B cell (primary cell): ENCODE results near the gene ANP32A. TPM values are rescaled to one million over a fixed set of nuclear protein-coding genes. Genes with fewer than 3 reads are reported as not detected.

Experiments used
- ATAC-seq: fragments of 200-7000 bp; cut with Tn5 transposase; one replicate; pipeline ENCODE4 v1.10.0; 2021; ENCODE audit warnings: low read depth, mild to moderate bottlenecking, moderate number of reproducible peaks, moderate library complexity
- CTCF ChIA-PET: fragments of 350-600 bp; sonication (Branson Sonifier 250); formaldehyde crosslinking; loops from one replicate; lab custom pipeline; 2021; ENCODE audit warnings: antibody characterized with exemption, inconsistent platforms; lab: Charles Lee
- POLR2A ChIA-PET: fragments of 350-600 bp; sonication (Branson Sonifier 250); formaldehyde crosslinking; loops from one replicate; lab custom pipeline; 2021; ENCODE audit warnings: antibody characterized with exemption; lab: Charles Lee
- DNase-seq: peaks from one replicate; pipeline ENCODE4 v3.0.0; 2013
- H2AFZ ChIP-seq: 2 replicates; pipeline ENCODE4 v1.6.1; 2012; ENCODE audit warnings: mild to moderate bottlenecking, low read depth, low read length; ENCODE audit not compliant: insufficient read depth, poor library complexity, severe bottlenecking
- H3K27ac ChIP-seq, 2 donors: 1 replicate in 1 of 2; 2 replicates in 1 of 2; pipeline ENCODE4 v1.5.1; 2012 to 2013; ENCODE audit warnings: low read length in 2 of 2, mild to moderate bottlenecking in 2 of 2, moderate library complexity in 1 of 2
- H3K27me3 ChIP-seq, 4 experiments: fragments of 200-600 bp in 1 of 4; sonication (generic) in 1 of 4; replicated peaks in 1 of 4; 1 replicate in 2 of 4; 2 replicates in 2 of 4; pipeline versions ENCODE4 v1.6.1 to v1.7.0; 2013 to 2016; ENCODE audit warnings: low read length in 3 of 4, mild to moderate bottlenecking in 2 of 4, mixed read lengths in 1 of 4, moderate library complexity in 1 of 4; ENCODE audit not compliant: insufficient read depth in 4 of 4, control insufficient read depth in 3 of 4; ENCODE audit errors: control extremely low read depth in 1 of 4
- H3K36me3 ChIP-seq, 2 experiments: replicated peaks in 1 of 2; 1 replicate in 1 of 2; 2 replicates in 1 of 2; pipeline versions ENCODE4 v1.6.1 to v1.7.1; 2013; ENCODE audit warnings: low read length in 1 of 2; ENCODE audit not compliant: insufficient read depth in 2 of 2, control insufficient read depth in 1 of 2; ENCODE audit errors: control extremely low read depth in 1 of 2, extremely low read depth in 1 of 2
- H3K4me1 ChIP-seq, 2 donors: fragments of 200-600 bp in 1 of 2; sonication (generic) in 1 of 2; 1 replicate in 1 of 2; 2 replicates in 1 of 2; pipeline versions ENCODE4 v1.5.1 to v1.6.1; 2013 to 2017; ENCODE audit warnings: low read length in 2 of 2; ENCODE audit not compliant: control insufficient read depth in 2 of 2, insufficient read depth in 2 of 2
- H3K4me2 ChIP-seq: replicated peaks from 2 replicates; pipeline ENCODE3; 2012; ENCODE audit warnings: mild to moderate bottlenecking, low read depth, low read length; ENCODE audit not compliant: poor library complexity, severe bottlenecking
- H3K4me3 ChIP-seq, 5 experiments: fragments of 200-600 bp in 1 of 5; sonication (generic) in 1 of 5; 1 replicate in 3 of 5; 2 replicates in 2 of 5; pipeline versions ENCODE4 v1.5.1 to v1.7.0; 2011 to 2016; ENCODE audit warnings: low read length in 4 of 5, mild to moderate bottlenecking in 4 of 5, low read depth in 2 of 5, control low read depth in 1 of 5, moderate library complexity in 1 of 5; ENCODE audit not compliant: insufficient read depth in 1 of 5; ENCODE audit errors: control extremely low read depth in 1 of 5, extremely low read depth in 1 of 5
- H3K79me2 ChIP-seq: fragments of 200-600 bp; sonication (generic); one replicate; pipeline ENCODE4 v1.6.0; 2016; ENCODE audit warnings: low read length; ENCODE audit not compliant: control insufficient read depth, insufficient read depth
- H3K9ac ChIP-seq: fragments of 200-600 bp; sonication (generic); 2 replicates; pipeline ENCODE4 v1.6.1; 2017; ENCODE audit warnings: mild to moderate bottlenecking, low read length, moderate library complexity
- H3K9me3 ChIP-seq, 3 donors: one replicate each; pipeline versions ENCODE4 v1.6.1 to v1.7.1; 2013; ENCODE audit warnings: low read length in 2 of 3; ENCODE audit not compliant: control insufficient read depth in 2 of 3, insufficient read depth in 1 of 3; ENCODE audit errors: control extremely low read depth in 1 of 3
- H4K20me1 ChIP-seq: 2 replicates; pipeline ENCODE4 v1.6.0; 2012; ENCODE audit warnings: mild to moderate bottlenecking, low read length; ENCODE audit not compliant: insufficient read depth, control insufficient read depth, poor library complexity, severe bottlenecking
- H3K27ac Mint-ChIP-seq: one replicate; pipeline ENCODE4 v1.8.0; 2021; ENCODE audit warnings: mixed read lengths
- H3K27me3 Mint-ChIP-seq: one replicate; pipeline ENCODE4 v1.8.0; 2021; ENCODE audit warnings: mixed read lengths
- H3K4me1 Mint-ChIP-seq: one replicate; pipeline ENCODE4 v1.8.0; 2021; ENCODE audit warnings: mixed read lengths
- H3K4me3 Mint-ChIP-seq: one replicate; pipeline ENCODE4 v1.8.0; 2021; ENCODE audit warnings: mixed read lengths
- H3K9me3 Mint-ChIP-seq: one replicate; pipeline ENCODE4 v1.8.0; 2022; ENCODE audit warnings: mixed read lengths; ENCODE audit not compliant: insufficient read depth
- CTCF ChIP-seq: fragments of 200-600 bp; IDR thresholded peaks from one replicate; pipeline ENCODE4 v1.8.0; 2022; ENCODE audit warnings: antibody characterized with exemption, mild to moderate bottlenecking
- EZH2 ChIP-seq: IDR thresholded peaks from 2 replicates; pipeline ENCODE4 v1.6.1; 2012; ENCODE audit warnings: borderline replicate concordance, low read depth, mild to moderate bottlenecking, moderate library complexity, low read length; ENCODE audit not compliant: insufficient read depth, poor library complexity, severe bottlenecking
- WGBS: methylation state at CpG from one replicate; pipeline ENCODE4 v1.1.5; 2013; ENCODE audit warnings: missing lambda C conversion rate; ENCODE audit not compliant: insufficient coverage; 5-methylcytosine and 5-hydroxymethylcytosine counted together
- intact Hi-C: fragments of 100-400 bp; cut with micrococcal nuclease; formaldehyde crosslinking; loops from one replicate; pipeline ENCODE4 v1.10.0; 2022
- polyA plus RNA-seq: library from polyadenylated mRNA; depleted of rRNA; stranded (reverse); fragments of >200 nt; gene quantifications from 2 replicates; pipeline ENCODE4 v1.2.3, GENCODE V29; 2012
- total RNA-seq, 2 donors: library from RNA; stranded (reverse); fragments of 120-200 nt in 1 of 2; gene quantifications; 1 replicate in 1 of 2; 2 replicates in 1 of 2; pipeline versions ENCODE4 v1.2.3 to v1.2.4, GENCODE V29; 2013 to 2022

Gene ANP32A
- total and polyA plus RNA-seq, 2 donors (not counting 1 experiment from before 2014, with no cell fraction given), result 26.4 to 163 TPM

DNA sequence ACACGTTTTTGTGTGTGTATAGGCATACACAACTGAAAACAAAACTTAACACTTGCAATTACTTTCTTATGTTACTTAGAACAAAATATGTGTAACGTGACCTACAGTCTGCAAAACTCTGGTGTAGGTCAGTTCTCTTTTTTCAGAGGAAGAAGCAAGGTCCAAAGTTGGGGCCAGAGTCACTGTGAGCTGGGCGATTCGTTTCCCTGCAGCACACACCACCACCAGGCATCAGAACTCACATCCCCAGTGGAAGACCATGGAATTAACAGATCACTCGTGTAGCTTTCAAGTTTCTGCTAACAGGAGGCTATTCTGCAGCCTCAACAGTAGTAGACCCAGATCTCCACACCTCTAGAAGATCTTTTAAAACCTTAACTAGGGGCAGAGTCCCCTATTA is 25.8 kb downstream of the ANP32A start:
- H3K4me1 ChIP-seq, result peaks cover 73 to 88% of the 10 kb centered on the region in 2 donors
- H3K4me3 ChIP-seq, result peak overlapping the region in 2 of 5 experiments; percentile 17 to 28
- no peaks in the 10 kb centered on the region for H3K27me3 ChIP-seq
- TF ChIP-seq EZH2, result no peak
- TF ChIP-seq CTCF, result no peak
- Mint-ChIP-seq H3K4me1 (peaks cover 93% of the 10 kb centered on the region), H3K27ac (peak overlapping the region; percentile 80), H3K27me3 (no peaks in the 10 kb centered on the region), H3K4me3 (peak overlapping the region; percentile 73), H3K9me3 (no peaks in the 10 kb centered on the region)
- 7% methylated on average over 3 of the region's 5 CpGs for WGBS
- H3K4me2 ChIP-seq, result peak overlapping the region; percentile 71
- ATAC-seq, result peak; percentile 3
- intact Hi-C loops, result loop anchor here (1.0 kb wide), 1 partner anchor 22 kb away; no protein-coding TSS in a partner anchor
- peak; percentile 26 for DNase-seq
- H3K79me2 ChIP-seq, result peaks cover 99% of the 10 kb centered on the region
- peaks cover 93% of the 10 kb centered on the region for H4K20me1 ChIP-seq
- H3K36me3 ChIP-seq, result peaks cover 0 to 10% of the 10 kb centered on the region in 2 experiments
- no peaks in the 10 kb centered on the region for H3K9me3 ChIP-seq
- H3K27ac ChIP-seq, result peak overlapping the region; percentile 58 to 74
- POLR2A ChIA-PET, result interaction anchor here (1.5 to 1.6 kb wide), 2 partner anchors 21 to 24 kb away, joined by 14 to 15 read pairs; no protein-coding TSS in a partner anchor
- H2AFZ ChIP-seq, result no peak overlapping the region
- CTCF ChIA-PET, result interaction anchor here (1.0 to 4.0 kb wide), 7 partner anchors 12 to 249 kb away, joined by 3 to 34 read pairs (median 6); no protein-coding TSS in a partner anchor
- peak overlapping the region; percentile 33 for H3K9ac ChIP-seq

- peak overlapping the region; percentile 71 for H3K4me2 ChIP-seq
- Mint-ChIP-seq H3K9me3 (no peaks in the 10 kb centered on the region), H3K4me3 (peak overlapping the region; percentile 73), H3K27me3 (no peaks in the 10 kb centered on the region), H3K27ac (peak overlapping the region; percentile 80), H3K4me1 (peaks cover 93% of the 10 kb centered on the region)
- intact Hi-C loops, result no loop called here
- H2AFZ ChIP-seq, result no peak overlapping the region
- no peaks in the 10 kb centered on the region for H3K9me3 ChIP-seq
- DNase-seq (no peak), ATAC-seq (no peak)
- ChIA-PET CTCF (interaction anchor here (0.9 to 4.0 kb wide), 6 partner anchors 12 to 119 kb away, joined by 3 to 34 read pairs (median 9); no protein-coding TSS in a partner anchor), POLR2A (interaction anchor here (0.7 to 1.6 kb wide), 2 partner anchors 24 to 82 kb away, joined by 3 to 14 read pairs; no protein-coding TSS in a partner anchor)
- WGBS, result 58% methylated on average over 2 of the region's 4 CpGs
- peaks cover 93% of the 10 kb centered on the region for H4K20me1 ChIP-seq
- TF ChIP-seq EZH2, result no peak
- no peak for TF ChIP-seq CTCF
- peaks cover 99% of the 10 kb centered on the region for H3K79me2 ChIP-seq
- peaks cover 78 to 93% of the 10 kb centered on the region in 2 donors for H3K4me1 ChIP-seq
- no peaks in the 10 kb centered on the region for H3K27me3 ChIP-seq
- no peak overlapping the region for H3K9ac ChIP-seq
- H3K36me3 ChIP-seq, result peaks cover 0 to 9% of the 10 kb centered on the region in 2 experiments
- H3K27ac ChIP-seq, result peak overlapping the region; percentile 58 to 74
- H3K4me3 ChIP-seq, result no peak overlapping the region
Observed at GRCh38 chr15:68794307-68794706, 26.4 kb downstream of the ANP32A start.
